DOHH2 (cell line): Measurements from ENCODE around the gene UNC5CL.

Source experiments
- EZH2phosphoT487 ChIP-seq: fragments of 200-600 bp; sonication (generic); IDR thresholded peaks from 2 replicates; pipeline ENCODE4 v1.6.1; 2017; ENCODE audit warnings: borderline replicate concordance, mild to moderate bottlenecking, antibody characterized with exemption, low read length, moderate library complexity, mixed read lengths
- TF ChIP-seq, protein P1 (sequence below): fragments of 200-600 bp; sonication (generic); IDR thresholded peaks from one replicate; pipeline ENCODE4 v1.5.1; 2014; ENCODE audit warnings: antibody characterized with exemption, mild to moderate bottlenecking, low read depth, low read length; ENCODE audit not compliant: poor library complexity, severe bottlenecking

DNA sequence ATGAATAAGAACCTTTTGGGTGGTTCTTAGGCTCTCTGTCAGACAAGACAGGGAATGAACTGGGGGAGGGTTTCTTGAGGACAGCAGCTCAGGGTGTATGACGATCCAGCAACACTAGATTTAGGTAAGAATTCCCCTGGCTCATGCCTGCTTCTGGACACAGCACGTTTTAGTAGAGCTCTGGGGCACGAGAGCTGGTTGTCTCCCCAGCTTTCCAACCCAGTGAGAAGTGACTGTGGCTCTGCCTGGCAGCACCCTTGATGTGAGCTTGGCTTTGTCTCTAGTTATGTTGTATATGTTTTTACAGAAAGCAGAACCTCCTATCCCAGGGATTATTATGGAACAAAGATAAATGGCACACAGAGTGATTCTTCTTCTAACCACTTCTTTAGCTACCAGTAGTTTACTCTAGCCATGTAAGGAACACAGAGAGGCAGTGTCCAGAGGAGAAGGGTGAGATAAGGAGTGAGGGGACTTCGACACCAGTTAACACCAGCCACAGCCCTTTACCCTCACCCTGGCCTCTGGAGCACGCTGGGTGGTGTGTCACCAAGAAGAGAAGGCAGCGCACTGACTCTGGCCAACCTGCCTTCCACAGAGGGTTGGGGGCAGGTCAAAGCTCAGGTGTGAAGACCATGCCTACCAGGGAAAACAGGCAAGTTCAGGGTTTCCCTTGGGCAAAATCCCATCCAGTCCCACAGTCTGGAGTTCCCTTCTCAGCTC is 17.9 kb upstream of the UNC5CL start:
- TF ChIP-seq, protein P1, sequence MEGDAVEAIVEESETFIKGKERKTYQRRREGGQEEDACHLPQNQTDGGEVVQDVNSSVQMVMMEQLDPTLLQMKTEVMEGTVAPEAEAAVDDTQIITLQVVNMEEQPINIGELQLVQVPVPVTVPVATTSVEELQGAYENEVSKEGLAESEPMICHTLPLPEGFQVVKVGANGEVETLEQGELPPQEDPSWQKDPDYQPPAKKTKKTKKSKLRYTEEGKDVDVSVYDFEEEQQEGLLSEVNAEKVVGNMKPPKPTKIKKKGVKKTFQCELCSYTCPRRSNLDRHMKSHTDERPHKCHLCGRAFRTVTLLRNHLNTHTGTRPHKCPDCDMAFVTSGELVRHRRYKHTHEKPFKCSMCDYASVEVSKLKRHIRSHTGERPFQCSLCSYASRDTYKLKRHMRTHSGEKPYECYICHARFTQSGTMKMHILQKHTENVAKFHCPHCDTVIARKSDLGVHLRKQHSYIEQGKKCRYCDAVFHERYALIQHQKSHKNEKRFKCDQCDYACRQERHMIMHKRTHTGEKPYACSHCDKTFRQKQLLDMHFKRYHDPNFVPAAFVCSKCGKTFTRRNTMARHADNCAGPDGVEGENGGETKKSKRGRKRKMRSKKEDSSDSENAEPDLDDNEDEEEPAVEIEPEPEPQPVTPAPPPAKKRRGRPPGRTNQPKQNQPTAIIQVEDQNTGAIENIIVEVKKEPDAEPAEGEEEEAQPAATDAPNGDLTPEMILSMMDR = no peak
- TF ChIP-seq EZH2phosphoT487 = no peak
